Keratinocyte (primary cell): ENCODE results near the gene PRKCSH. TPM values are rescaled to one million over a fixed set of nuclear protein-coding genes. Genes with fewer than 3 reads are reported as not detected.
"Not testable (repeated sequence)": the region's sequence is repeated elsewhere in the genome, so short reads cannot be mapped to it uniquely, and the experiment has no call there.

Experiments used
- DNase-seq: peaks from one replicate; pipeline ENCODE4 v3.0.0-alpha.2; 2011; ENCODE audit warnings: low read depth, missing footprints, low spot score
- FAIRE-seq: peaks from 2 replicates; lab custom pipeline; 2011; peaks lifted over from hg19 to GRCh38; lab: Jason Lieb, UNC
- H2AFZ ChIP-seq: 2 replicates; pipeline ENCODE4 v1.6.0; 2012; ENCODE audit warnings: low read length, control low read depth, inconsistent platforms; ENCODE audit not compliant: control insufficient read depth
- H3K27ac ChIP-seq: 2 replicates; pipeline ENCODE4 v1.5.1; 2011; ENCODE audit warnings: low read length; ENCODE audit not compliant: control insufficient read depth, insufficient read depth
- H3K27me3 ChIP-seq: 3 replicates; pipeline ENCODE4 v1.6.0; 2011; ENCODE audit warnings: low read length; ENCODE audit not compliant: control insufficient read depth, insufficient read depth; ENCODE audit errors: extremely low read depth
- H3K36me3 ChIP-seq, 2 experiments: 2 replicates in 1 of 2; 3 replicates in 1 of 2; pipeline ENCODE4 v1.5.1; 2011; ENCODE audit warnings: low read length in 2 of 2, mild to moderate bottlenecking in 1 of 2; ENCODE audit not compliant: control insufficient read depth in 2 of 2, insufficient read depth in 2 of 2; ENCODE audit errors: extremely low read depth in 1 of 2
- H3K4me1 ChIP-seq: 3 replicates; pipeline ENCODE4 v1.5.1; 2011; ENCODE audit warnings: low read length; ENCODE audit not compliant: control insufficient read depth, insufficient read depth; ENCODE audit errors: extremely low read depth
- H3K4me2 ChIP-seq: 3 replicates; pipeline ENCODE4 v1.6.0; 2011; ENCODE audit warnings: low read depth, low read length; ENCODE audit not compliant: control insufficient read depth, insufficient read depth; ENCODE audit errors: extremely low read depth
- H3K4me3 ChIP-seq, 3 experiments: fragments of 200-600 bp in 1 of 3; sonication (generic) in 1 of 3; 2 replicates in 2 of 3; 3 replicates in 1 of 3; pipeline ENCODE4 v1.5.1; 2011 to 2016; ENCODE audit warnings: low read length in 3 of 3, mild to moderate bottlenecking in 3 of 3, control low read depth in 2 of 3, inconsistent platforms in 1 of 3, low read depth in 1 of 3, mixed read lengths in 1 of 3, mixed run types in 1 of 3, moderate library complexity in 1 of 3; ENCODE audit not compliant: control insufficient read depth in 2 of 3, insufficient read depth in 2 of 3; ENCODE audit errors: extremely low read depth in 1 of 3
- H3K79me2 ChIP-seq: 2 replicates; pipeline ENCODE4 v1.6.0; 2012; ENCODE audit warnings: low read length; ENCODE audit not compliant: control insufficient read depth, insufficient read depth
- H3K9ac ChIP-seq: 3 replicates; pipeline ENCODE4 v1.6.0; 2011; ENCODE audit warnings: low read length; ENCODE audit not compliant: control insufficient read depth, insufficient read depth; ENCODE audit errors: extremely low read depth
- H3K9me1 ChIP-seq: 3 replicates; pipeline ENCODE4 v1.6.0; 2011; ENCODE audit warnings: low read length; ENCODE audit not compliant: control insufficient read depth, insufficient read depth; ENCODE audit errors: extremely low read depth
- H3K9me3 ChIP-seq: 2 replicates; pipeline ENCODE4 v1.5.1; 2012; ENCODE audit warnings: low read depth, low read length; ENCODE audit not compliant: control insufficient read depth
- H4K20me1 ChIP-seq: 3 replicates; pipeline ENCODE4 v1.6.0; 2011; ENCODE audit warnings: low read length; ENCODE audit not compliant: control insufficient read depth, insufficient read depth; ENCODE audit errors: extremely low read depth
- CTCF ChIP-seq, 3 experiments: IDR thresholded peaks in 1 of 3; conservative IDR thresholded peaks in 1 of 3; optimal IDR thresholded peaks in 1 of 3; 2 replicates in 2 of 3; 3 replicates in 1 of 3; pipeline versions ENCODE3 to v1.5.1; 2011; ENCODE audit warnings: low read length in 3 of 3, mild to moderate bottlenecking in 3 of 3, moderate library complexity in 2 of 3, control low read depth in 1 of 3, inconsistent platforms in 1 of 3; ENCODE audit not compliant: insufficient read depth in 2 of 3; ENCODE audit errors: extremely low read depth in 1 of 3
- EZH2 ChIP-seq: IDR thresholded peaks from one replicate; pipeline ENCODE4 v1.6.1; 2012; ENCODE audit warnings: inconsistent platforms, mild to moderate bottlenecking, low read length, moderate library complexity
- dilution Hi-C: fragments of 300-500 bp; cut with MboI; formaldehyde crosslinking; loops from one replicate; pipeline ENCODE4 v1.7.0; 2020; ENCODE audit warnings: low sequenced_read_pairs; ENCODE audit not compliant: extremely low pct_ligation_motif_present
- polyA plus RNA-seq, 5 experiments: library from polyadenylated mRNA; depleted of rRNA in 3 of 5; stranded (reverse) in 3 of 5; stranded (forward) in 1 of 5; unstranded in 1 of 5; fragments of >200 nt; gene quantifications; 1 replicate in 1 of 5; 2 replicates in 3 of 5; 3 replicates in 1 of 5; pipeline versions ENCODE4 v1.2.1 to v1.2.3, GENCODE V29; 2011 to 2012; ENCODE audit warnings: missing spikeins in 2 of 5, low read depth in 1 of 5, low replicate concordance in 1 of 5

PRKCSH gene
- polyA plus RNA-seq, 1 donor (not counting 4 experiments of a cell fraction or from before 2014, with no cell fraction given) = 56.3 TPM

- no peak for FAIRE-seq
- Histone ChIP-seq H3K79me2 (no peaks in the 10 kb centered on the region), H3K27me3 (no peaks in the 10 kb centered on the region), H3K36me3 (no peaks in the 10 kb centered on the region), H3K9me1 (no peaks in the 10 kb centered on the region), H3K4me2 (no peak overlapping the region), H3K27ac (no peak overlapping the region), H3K4me3 (no peak overlapping the region), H3K9ac (no peak overlapping the region), H3K4me1 (no peaks in the 10 kb centered on the region), H4K20me1 (no peaks in the 10 kb centered on the region), H2AFZ (no peak overlapping the region), H3K9me3 (no peaks in the 10 kb centered on the region)
- dilution Hi-C loops = no loop called here
- DNase-seq = no peak
- TF ChIP-seq CTCF (optimal IDR thresholded peaks at IDR 0.05 in 1 of 3, IDR thresholded peaks at IDR 0.05 in 1 of 3, conservative IDR thresholded peaks at IDR 0.05 in 1 of 3; ENCODE audit: extremely low read depth in 1 of 3, insufficient read depth in 2 of 3, low read length in 3 of 3) = no peak
- TF ChIP-seq EZH2 = no peak
Observed at GRCh38 chr19:11457831-11458230, 22.4 kb downstream of the PRKCSH start.

GRCh38 chr19:11458236-11458900, 22.9 kb downstream of the PRKCSH start:
- Histone ChIP-seq H3K27ac (no peak overlapping the region), H3K4me1 (no peaks in the 10 kb centered on the region), H3K9ac (no peak overlapping the region), H3K79me2 (no peaks in the 10 kb centered on the region), H3K4me2 (no peak overlapping the region), H3K9me3 (no peaks in the 10 kb centered on the region), H3K36me3 (no peaks in the 10 kb centered on the region), H3K9me1 (no peaks in the 10 kb centered on the region), H3K4me3 (no peak overlapping the region), H3K27me3 (no peaks in the 10 kb centered on the region), H4K20me1 (no peaks in the 10 kb centered on the region), H2AFZ (no peak overlapping the region)
- FAIRE-seq (no peak), DNase-seq (no peak)
- dilution Hi-C loops = no loop called here
- TF ChIP-seq CTCF (optimal IDR thresholded peaks at IDR 0.05 in 1 of 3, IDR thresholded peaks at IDR 0.05 in 1 of 3, conservative IDR thresholded peaks at IDR 0.05 in 1 of 3; ENCODE audit: extremely low read depth in 1 of 3, insufficient read depth in 2 of 3, low read length in 3 of 3) = no peak
- TF ChIP-seq EZH2 = no peak

GRCh38 chr19:11458912-11459311, 23.5 kb downstream of the PRKCSH start:
- H3K27me3 ChIP-seq, H3K4me3 ChIP-seq, H3K79me2 ChIP-seq, H3K27ac ChIP-seq, H3K4me1 ChIP-seq, FAIRE-seq, H3K9me1 ChIP-seq, DNase-seq, H3K9ac ChIP-seq, H2AFZ ChIP-seq, H3K9me3 ChIP-seq, H3K4me2 ChIP-seq, H3K36me3 ChIP-seq, dilution Hi-C loops, H4K20me1 ChIP-seq: not testable (repeated sequence)
